GM18517 (cell line): Measurements from ENCODE around the gene MMP3.

Experiments used
- ATAC-seq: cut with Tn5 transposase; IDR thresholded peaks from one replicate; pipeline ENCODE4 v1.9.1; 2021; ENCODE audit warnings: mild to moderate bottlenecking, moderate library complexity; ENCODE audit not compliant: unreplicated experiment

Gene MMP3

GRCh38 chr11:102832612-102833011 is 10.8 kb downstream of the MMP3 start:
- no peak for ATAC-seq

DNA sequence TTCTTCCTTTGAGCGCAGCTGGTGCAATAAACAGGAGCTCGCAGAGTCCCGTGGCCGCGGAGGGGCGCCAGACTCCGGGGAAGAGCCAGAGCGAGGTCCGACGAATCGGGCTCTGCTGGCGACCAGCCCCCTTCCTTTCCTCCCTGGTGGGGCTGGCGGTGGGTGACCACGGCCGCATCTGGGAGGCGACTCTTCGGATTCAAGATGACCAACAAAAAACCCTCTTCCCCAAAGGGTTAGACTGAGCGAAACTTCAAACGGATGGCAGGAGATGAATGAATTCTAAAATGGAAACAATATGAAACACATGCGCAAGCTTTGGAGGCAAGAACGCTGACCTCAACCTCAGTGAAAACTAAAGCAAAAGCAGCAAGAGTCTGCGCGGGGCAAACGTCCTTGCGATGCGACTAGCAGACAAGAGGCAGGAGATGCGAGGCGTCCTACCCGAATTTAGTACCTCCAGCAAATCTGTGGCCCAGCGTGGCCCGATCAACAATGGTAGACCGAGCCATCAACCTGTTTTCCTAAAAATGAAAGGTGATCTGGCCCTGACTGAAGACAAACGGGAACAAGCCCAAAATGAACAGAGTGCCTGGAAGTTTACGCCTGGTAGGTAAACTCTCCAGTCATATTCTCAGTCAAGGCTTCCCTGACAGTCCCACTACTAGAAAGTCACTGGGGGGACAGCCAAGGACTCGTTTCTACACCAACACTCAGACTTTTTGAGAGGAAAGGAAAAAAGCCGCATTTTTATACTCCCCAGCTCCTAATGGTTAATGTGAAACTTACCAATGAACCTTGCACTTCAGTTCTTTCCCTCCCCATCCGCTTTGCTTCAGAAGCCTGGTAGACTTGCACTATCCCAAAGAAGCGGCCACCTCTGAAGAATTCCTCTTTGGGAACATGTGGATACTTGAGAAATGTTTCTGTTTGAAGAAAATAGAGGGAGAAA is 11.6 kb downstream of the MMP3 start:
- ATAC-seq = no peak

GRCh38 chr11:102831128-102831488 is 12.3 kb downstream of the MMP3 start:
- ATAC-seq = no peak

GRCh38 chr11:102830001-102830727 is 13.2 kb downstream of the MMP3 start:
- ATAC-seq = no peak

DNA sequence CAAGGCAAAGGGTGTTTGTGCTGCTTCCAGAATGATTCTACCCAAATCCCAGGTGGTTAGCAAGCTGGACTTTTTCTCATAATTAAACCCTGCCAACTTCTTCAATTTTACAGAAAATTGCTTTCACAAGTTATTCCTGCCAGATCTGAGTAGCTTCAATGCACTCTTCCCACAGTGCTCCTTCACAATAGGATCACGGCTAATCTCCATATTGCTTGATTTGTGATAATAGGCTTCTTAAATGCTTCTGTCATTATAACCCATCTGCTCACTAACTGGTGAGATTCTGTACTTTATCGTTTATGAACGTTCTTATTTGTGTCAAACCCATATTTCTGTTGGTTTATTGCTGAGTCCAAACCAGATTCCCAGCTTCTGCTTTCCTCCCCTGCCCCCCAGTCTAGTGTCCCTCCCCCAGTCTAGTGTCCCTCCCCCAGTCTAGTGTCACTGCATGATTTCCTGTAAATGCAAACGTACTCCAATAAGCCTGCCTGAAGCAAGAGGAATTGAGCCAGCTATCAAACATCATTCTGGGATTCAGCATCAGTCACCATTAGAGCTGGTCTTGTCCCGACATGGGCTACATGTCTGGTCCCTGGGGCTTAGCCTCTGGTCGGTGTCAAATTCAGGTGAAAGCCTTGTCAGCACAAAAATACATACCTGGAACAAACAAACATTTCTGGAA is 14.0 kb downstream of the MMP3 start:
- ATAC-seq = no peak

GRCh38 chr11:102824556-102824955 is 18.9 kb downstream of the MMP3 start:
- ATAC-seq = no peak

GRCh38 chr11:102819491-102819890 is 23.9 kb downstream of the MMP3 start:
- no peak for ATAC-seq

GRCh38 chr11:102813484-102813883 is 29.9 kb downstream of the MMP3 start:
- ATAC-seq = no peak

DNA sequence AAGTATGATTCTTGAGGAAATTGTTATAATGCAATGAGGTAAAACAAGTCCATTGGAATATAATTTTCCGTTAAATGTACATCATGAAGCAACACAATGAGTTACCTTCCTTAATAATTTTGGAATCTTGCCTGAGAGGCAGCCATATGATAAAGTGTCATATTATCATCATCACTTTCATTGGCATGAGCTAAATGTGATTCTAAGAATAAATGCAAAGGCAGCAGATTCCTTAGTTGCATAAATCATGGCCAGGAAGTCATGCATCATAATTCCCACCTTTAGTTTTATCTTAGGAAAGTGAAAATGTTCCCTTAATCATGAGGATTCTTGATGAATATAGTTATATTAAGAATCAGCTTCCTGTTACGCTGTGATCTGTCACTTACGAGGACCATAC is 31.2 kb downstream of the MMP3 start:
- ATAC-seq = no peak

DNA sequence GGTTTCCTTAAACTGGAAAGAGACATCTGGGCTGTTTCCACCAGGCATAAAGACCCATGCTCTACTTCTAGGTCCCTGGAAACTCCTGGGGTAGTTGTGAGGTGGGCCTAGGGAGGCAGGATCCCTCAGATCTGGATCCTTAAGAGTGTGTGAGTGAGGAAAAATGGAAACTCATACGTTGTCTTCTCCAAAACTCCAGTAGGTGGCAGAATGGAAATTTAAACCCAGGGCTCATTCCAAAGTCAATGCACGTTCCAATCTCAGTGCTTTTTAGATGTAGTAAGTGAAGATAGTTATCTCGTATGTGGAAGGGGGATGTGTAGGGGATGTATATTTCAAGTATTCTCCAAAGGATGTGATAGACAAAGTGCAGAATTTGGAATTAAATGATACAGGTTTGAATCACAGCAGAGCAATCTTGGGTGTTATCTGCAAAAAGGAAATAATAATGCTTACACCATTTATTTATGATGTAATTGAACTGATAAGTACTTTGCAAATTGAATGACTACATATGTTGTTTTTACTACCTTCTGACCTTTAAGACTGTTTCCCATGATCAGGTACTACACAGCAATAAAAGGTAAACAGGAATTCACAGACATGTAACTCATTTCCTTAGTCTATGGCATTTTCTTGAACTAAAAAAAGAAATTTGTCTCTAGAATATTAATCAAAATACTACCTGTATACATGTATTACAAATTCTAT is 32.3 kb downstream of the MMP3 start:
- no peak for ATAC-seq

- no peak for ATAC-seq
Measured at GRCh38 chr11:102809971-102810370, 33.4 kb downstream of the MMP3 start.

DNA sequence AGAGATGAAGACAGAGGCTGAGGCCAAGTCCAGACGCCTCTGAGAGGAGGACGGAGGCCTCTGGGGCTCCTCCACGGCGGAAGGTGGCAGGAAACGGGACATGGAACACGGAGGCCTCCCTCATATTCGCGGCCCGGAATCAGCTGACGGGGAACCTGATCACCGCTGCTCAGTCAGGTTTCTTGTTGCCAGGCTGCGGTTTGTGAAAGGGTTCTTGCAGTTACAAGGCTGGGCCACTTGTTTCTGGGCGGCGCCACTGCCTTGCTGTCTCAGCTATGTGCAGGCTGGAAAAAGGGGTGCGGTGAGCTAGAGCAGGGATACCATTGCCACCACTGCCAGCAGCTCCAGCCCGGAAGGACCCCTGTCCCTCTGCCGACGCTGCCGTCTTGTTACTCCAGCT is 35.5 kb downstream of the MMP3 start:
- peak; percentile 52 for ATAC-seq

- no peak for ATAC-seq
Measured at GRCh38 chr11:102806296-102806695, 37.1 kb downstream of the MMP3 start.

- no peak for ATAC-seq
Measured at GRCh38 chr11:102802341-102802740, 41.1 kb downstream of the MMP3 start.

GRCh38 chr11:102800767-102801166 is 42.6 kb downstream of the MMP3 start:
- ATAC-seq = no peak

- no peak for ATAC-seq
Measured at GRCh38 chr11:102799681-102800340, 43.6 kb downstream of the MMP3 start.

GRCh38 chr11:102798012-102798746 is 45.2 kb downstream of the MMP3 start, which contains the start of gene MMP1:
Gene MMP1, minus strand, starts transcription at chr11:102798160. Its CDS starts 68 bp downstream, at chr11:102798092.
- no peak for ATAC-seq

- ATAC-seq = peak; percentile 97
Measured at GRCh38 chr11:102794382-102794781, 49.0 kb downstream of the MMP3 start.

GRCh38 chr11:102793677-102794290 is 49.6 kb downstream of the MMP3 start:
- ATAC-seq = no peak
